ENCODE results near the gene TMEM8B.
A peak's percentile ranks its signal among the peaks of the same experiment; 100 is the strongest.
"Not testable (repeated sequence)": the region's sequence is repeated elsewhere in the genome, so short reads cannot be mapped to it uniquely, and the experiment has no call there.

Gene TMEM8B

DNA sequence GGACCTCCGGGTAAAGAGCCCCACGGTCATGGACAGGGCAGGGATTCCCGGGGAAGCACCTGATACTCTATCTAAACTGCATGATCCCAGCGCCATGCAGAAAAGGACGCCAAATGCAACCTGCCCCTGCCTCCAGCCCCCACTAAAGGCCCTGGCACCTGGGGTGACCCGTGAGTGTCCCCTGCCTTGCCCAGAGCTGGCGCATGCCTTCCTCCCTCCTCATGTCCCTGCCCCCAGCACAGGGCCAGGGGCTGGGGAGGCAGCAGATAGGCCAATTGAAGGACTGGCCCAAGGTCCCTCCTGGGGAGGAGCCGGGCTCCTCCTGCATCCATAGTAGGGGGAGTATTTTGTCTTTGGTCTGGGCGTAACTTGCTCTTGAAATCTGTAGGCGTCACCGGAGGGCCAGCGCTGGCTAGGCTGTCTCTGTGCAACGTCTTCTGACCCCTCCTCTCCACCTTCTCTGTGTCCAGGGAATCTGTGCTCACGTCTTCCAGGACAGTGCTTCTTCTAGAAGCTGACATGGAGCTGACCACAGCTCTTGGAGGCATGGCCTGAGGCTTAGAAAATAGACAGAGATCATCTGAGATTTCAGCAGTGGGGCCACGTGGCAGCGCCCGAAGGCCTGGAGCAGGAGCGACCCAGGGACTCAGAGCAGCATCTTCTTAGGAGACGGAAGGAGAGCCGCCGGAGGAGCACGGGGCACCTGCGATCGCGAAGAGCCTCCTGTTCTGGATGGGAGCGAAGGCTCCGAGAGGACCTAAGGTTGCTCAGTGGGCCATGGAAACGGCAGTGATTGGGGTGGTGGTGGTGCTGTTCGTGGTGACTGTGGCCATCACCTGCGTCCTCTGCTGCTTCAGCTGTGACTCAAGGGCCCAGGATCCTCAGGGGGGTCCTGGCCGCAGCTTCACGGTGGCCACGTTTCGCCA, 80.9 kb downstream of the TMEM8B start:
- H3K4me3 ChIP-seq (ENCODE audit: low read depth, low read length) = no peak overlapping the region
- TF ChIP-seq, protein P1, sequence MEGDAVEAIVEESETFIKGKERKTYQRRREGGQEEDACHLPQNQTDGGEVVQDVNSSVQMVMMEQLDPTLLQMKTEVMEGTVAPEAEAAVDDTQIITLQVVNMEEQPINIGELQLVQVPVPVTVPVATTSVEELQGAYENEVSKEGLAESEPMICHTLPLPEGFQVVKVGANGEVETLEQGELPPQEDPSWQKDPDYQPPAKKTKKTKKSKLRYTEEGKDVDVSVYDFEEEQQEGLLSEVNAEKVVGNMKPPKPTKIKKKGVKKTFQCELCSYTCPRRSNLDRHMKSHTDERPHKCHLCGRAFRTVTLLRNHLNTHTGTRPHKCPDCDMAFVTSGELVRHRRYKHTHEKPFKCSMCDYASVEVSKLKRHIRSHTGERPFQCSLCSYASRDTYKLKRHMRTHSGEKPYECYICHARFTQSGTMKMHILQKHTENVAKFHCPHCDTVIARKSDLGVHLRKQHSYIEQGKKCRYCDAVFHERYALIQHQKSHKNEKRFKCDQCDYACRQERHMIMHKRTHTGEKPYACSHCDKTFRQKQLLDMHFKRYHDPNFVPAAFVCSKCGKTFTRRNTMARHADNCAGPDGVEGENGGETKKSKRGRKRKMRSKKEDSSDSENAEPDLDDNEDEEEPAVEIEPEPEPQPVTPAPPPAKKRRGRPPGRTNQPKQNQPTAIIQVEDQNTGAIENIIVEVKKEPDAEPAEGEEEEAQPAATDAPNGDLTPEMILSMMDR (IDR thresholded peaks at IDR 0.05; ENCODE audit: insufficient read depth, low read depth, low read length, missing control alignments) = no peak
- no peak for DNase-seq (ENCODE audit: low read depth)

DNA sequence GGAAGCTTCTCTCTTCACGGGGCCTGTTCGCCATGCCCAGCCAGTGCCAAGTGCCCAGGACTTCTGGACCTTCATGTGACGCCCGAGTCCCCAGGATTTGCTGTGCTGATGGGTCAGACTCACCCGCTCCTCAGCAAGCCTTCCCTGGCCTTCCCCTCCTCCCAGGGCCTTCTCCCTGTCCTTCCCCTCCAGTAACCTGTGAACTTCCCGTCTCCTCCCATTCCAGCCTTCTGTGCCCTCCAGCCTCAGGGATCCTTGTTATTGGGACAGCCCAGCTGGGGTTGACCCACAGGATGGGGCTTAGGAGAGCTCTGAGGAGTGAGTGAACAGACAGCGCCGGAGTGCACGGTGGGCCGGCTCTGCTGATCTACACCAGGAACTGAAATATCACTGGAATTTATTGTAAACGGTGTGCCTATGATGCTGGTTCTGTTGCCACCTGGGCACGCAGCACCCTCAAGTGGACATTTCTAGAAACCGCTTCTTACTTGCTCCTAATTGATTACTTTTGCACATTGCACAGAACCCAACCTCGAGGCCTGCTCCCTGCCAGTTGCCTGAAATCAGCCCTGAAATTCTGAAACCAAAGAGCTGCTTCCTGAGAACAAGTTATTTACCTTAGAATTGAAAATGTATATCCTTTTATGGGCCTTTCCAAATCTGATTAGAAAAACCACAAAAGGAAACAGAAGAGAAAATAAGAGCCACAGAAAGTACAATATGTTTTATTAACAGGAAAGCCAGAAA, 81.8 kb downstream of the TMEM8B start:
- DNase-seq (ENCODE audit: low read depth) = peak; percentile 63
- H3K4me3 ChIP-seq (ENCODE audit: low read depth, low read length) = no peak overlapping the region
- TF ChIP-seq, protein P1 (IDR thresholded peaks at IDR 0.05; ENCODE audit: insufficient read depth, low read depth, low read length, missing control alignments) = peak; percentile 46

DNA sequence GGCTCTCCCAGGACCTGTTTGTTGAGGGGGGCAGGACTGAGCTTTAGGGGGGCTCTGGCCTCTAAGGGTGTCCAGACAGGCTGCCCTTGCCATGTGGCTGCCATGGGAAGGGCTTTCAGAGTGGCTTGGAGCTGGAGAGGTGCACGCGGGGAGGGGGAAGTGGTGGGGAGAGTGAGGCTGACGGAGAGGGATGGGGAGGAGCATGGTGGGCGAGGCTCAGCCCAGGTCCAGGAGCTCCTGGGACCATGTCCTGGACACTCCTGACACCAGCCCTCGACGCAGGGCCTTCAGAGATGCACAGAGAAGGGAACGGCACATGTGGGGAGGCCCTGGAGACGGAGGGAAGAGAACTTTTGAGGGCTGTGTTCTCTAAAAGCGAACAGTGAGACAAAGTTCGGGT, 82.7 kb downstream of the TMEM8B start:
- TF ChIP-seq, protein P1 (IDR thresholded peaks at IDR 0.05; ENCODE audit: insufficient read depth, low read depth, low read length, missing control alignments) = no peak
- H3K4me3 ChIP-seq (ENCODE audit: low read depth, low read length) = no peak overlapping the region
- DNase-seq (ENCODE audit: low read depth) = no peak

GRCh38 chr9:35912791-35913400, 83.9 kb downstream of the TMEM8B start:
- DNase-seq (ENCODE audit: low read depth) = no peak
- TF ChIP-seq, protein P1 (IDR thresholded peaks at IDR 0.05; ENCODE audit: insufficient read depth, low read depth, low read length, missing control alignments) = no peak
- no peak overlapping the region for H3K4me3 ChIP-seq (ENCODE audit: low read depth, low read length)

DNA sequence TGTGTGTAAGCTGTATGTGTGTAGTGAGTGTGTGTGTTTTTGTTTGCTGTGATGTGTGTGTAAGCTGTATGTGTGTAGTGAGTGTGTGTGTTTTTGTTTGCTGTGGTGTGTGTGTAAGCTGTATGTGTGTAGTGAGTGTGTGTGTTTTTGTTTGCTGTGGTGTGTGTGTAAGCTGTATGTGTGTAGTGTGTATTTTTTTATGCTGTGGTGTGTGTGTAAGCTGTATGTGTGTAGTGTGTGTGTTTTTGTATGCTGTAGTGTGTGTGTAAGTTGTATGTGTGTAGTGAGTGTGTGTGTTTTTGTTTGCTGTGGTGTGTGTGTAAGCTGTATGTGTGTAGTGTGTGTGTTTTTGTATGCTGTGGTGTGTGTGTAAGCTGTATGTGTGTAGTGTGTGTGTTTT, 84.4 kb downstream of the TMEM8B start:
- DNase-seq (ENCODE audit: low read depth); H3K4me3 ChIP-seq (ENCODE audit: low read depth, low read length): not testable (repeated sequence)

DNA sequence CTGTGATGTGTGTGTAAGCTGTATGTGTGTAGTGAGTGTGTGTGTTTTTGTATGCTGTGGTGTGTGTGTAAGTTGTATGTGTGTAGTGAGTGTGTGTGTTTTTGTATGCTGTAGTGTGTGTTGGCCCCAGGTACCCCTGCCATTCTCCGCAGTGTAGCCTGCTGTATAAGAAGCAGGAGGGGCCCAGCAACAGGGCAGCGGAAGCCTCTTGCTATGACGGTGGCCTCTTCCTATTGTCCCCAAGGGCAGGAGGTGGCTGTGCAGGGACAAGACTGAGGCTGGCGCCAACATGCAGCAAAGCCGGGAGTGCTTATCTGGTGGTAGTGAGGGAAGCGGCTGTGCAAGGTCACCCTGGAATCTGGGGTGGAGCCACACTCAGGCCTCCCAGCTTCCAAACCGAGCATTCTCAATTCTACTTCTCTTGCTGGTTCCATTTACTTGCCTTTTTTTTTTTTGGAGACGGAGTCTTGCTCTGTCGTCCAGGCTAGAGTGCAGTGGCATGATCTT, 85.3 kb downstream of the TMEM8B start:
- peak; percentile 21 for DNase-seq (ENCODE audit: low read depth)
- TF ChIP-seq, protein P1 (IDR thresholded peaks at IDR 0.05; ENCODE audit: insufficient read depth, low read depth, low read length, missing control alignments) = no peak
- no peak overlapping the region for H3K4me3 ChIP-seq (ENCODE audit: low read depth, low read length)

Measured in GM12865 (cell line).